NCI-H2227 (cell line): Measurements from ENCODE around the gene SLIT3.
"Not testable (repeated sequence)": the region's sequence is repeated elsewhere in the genome, so short reads cannot be mapped to it uniquely, and the experiment has no call there.

ENCODE experiments used
- DNase-seq: peaks from one replicate; lab custom pipeline; 2025; ENCODE audit not compliant: unreplicated experiment; lab: John Stamatoyannopoulos, UW

The SLIT3 gene

DNA sequence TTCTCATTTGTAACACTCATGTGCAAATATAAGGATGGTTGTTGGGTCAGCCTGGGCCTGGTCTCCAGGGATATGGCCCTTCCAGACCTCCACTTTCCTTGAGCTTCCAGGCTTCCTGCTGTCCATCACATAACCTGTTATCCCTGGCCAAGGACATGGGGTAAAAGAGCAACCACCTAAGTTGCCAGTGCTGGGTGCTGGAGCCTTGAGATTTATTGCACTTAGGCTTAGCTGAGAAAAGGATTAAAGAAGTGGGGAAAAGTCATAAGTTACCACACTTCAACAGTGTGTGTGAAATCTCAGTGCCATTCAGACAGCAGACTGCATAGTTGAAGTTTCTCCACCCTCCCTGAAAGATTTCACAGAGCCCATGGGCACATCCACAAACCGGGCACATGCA is 663.1 kb downstream of the SLIT3 start:
- no peak for DNase-seq

DNA sequence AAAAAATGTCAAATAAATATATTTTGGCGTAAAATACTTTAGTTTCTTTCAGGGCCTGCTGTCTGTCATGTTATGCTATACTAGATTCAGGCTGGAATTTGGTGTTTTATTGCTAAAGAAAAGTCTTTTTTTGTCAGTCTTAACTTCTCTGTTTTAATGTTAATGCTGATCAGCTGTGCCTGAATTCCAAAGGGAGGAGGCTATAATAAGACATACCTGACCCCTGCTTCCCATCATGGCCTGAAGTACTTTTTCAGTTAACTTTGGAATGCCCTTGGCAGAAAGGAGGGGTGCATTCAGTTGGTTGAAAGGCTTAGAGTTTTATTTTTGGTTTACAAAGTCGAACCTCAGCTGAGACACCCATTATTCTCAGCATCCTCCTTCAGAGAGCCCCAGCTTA is 663.7 kb downstream of the SLIT3 start:
- no peak for DNase-seq

DNA sequence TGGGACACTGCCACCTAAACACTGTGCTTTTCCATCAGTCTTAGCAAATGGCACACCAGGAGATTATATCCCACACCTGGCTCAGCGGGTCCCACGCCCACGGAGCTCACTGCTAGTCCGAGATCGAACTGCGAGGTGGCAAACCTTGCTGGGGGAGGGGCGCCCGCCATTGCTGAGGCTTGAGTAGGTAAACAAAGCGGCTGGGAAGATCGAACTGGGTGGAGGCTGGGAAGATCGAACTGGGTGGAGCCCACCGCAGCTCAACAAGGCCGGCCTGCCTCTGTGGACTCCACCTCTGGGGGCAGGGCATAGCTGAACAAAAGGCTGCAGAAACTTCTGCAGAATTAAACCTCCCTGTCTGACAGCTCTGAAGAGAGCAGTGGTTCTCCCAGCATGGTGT is 670.0 kb downstream of the SLIT3 start:
- DNase-seq, result not testable (repeated sequence)

DNA sequence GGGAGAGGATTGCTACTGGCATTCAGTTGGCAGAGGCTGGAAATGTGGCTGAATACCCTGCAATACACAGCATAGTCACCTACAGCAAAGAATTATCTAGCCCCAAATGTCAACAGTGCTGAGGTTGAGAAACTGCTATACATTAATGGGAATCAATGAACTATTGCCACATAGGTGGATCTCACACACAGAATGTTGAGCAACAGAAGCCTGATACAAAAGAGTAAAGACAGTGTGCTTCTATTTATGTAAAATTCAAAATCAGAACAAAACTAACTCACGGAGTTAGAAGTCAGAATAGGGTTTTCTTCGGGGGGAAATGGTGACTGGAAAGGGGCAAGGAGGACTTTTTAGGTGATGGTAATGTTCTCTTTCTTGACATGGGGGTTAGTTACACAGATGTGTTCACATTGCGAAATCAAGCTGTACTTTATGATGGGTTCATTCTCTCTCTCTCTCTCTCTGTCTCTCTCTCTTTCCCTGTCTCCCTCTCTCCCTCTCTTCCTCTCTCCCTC is 676.0 kb downstream of the SLIT3 start:
- no peak for DNase-seq

DNA sequence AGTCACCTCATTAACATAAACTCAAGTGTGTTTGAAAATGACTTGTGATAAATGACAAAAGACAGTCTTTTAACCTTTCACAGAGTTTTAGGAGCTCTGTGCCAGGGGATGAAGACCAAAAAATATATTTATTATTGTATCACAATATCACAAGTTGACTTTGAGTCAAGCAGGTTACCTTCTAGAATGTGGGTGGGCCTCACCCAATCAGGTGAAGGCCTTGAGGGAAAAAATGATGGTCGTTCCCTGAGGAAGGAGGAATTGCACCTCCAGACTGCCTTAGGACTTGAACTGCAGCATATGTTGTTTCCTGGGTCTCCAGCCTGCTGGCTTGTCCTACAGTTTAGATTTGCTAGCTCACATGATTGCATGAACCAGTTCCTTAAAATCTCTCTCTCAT is 680.1 kb downstream of the SLIT3 start:
- DNase-seq, result no peak

DNA sequence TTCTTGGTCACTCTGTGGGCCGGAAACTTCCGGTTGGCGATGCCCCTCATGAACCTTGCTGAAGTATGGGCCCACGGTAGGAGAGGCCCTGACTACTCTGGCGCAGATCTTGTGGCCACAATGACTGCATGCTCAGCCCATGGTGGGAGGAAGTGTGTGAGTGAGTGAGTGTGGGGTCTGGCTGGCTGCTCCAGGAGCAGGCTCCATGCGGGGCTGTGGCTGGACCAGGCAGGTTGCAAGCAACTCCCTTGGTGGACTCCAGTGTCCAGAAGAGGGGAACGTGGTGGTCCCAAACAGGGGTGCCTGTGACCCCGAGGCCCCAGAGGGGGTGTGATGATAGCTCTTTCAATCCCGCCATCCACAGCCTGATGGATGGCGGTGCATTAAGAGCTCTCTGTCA is 686.3 kb downstream of the SLIT3 start:
- no peak for DNase-seq

DNA sequence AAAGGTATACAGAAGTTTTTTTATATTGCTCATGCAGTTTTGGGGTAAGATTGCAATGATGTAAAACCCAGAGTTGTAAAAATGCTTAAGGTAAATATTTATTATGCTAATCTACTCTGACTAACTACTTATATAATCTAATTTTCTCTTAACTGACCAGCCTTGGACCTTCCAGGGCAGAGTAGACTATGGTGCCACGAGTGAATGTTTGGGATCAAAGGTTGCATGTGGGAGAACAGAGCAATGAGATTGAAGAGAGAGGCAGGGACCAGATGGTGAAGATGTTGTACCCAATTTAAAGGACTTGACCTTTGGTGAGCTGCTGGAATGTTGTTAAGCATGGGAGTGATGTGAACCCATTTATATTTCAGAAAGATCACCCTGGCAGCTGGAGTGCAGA is 686.9 kb downstream of the SLIT3 start:
- no peak for DNase-seq

DNA sequence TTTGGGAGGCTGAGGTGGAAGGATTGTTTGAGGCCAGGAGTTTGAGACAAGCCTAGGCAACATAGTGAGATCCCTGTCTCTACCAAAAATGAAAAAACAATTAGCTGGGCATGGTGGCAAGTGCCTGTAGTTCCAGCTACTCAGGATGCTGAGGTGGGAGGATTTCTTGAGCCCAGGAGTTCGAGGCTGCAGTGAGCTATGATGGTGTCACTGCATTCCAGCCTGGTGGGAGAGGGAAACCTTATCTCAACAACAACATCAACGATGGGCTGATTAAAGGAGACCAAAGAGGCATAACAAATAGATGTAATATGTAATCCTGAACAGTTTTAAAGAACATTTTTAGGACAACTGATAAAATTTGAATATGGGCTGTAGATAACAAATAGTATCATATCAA is 687.5 kb downstream of the SLIT3 start:
- DNase-seq, result no peak

DNA sequence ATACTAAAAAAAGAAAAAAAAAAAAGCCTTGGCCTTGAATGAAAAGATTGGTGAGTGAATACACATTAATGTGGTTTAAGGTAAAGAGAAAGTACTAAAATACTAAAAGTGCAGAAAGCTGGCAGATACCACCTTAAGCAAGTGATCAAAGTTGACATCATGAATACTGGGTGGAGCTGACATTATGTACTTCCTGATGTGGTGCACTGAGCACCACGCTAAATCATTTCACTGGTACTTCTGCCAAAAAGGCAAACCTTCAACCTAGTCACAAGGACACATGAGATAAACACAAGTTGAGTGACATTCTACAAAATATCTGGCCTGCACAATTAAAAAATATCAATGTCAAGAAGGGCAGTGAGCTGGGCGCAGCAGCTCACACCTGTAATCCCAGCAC is 687.9 kb downstream of the SLIT3 start:
- no peak for DNase-seq

DNA sequence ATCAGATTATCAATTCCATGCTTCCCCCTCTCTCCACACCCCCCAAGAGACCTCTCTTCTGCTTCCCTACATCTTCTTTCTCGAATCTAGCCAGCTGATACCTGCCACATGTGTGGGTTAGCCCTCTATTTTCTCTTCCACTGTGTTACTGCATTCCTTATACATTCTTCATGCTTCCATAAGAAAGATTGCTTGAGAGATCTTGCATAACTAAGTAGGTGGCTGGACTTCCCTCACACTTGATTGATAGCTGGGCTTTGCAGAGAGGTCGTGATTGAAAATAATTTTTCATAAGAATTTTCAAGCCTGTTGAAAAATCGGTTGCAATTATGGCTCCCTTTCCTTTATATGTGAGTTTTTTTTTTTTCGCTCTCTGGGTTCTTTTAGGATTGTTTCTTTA is 688.8 kb downstream of the SLIT3 start:
- no peak for DNase-seq
